ENCODE data around the gene DGKB. TPM values are rescaled to one million over a fixed set of nuclear protein-coding genes. Genes with fewer than 3 reads are reported as not detected.

Gene DGKB
- total and polyA plus RNA-seq, 2 experiments from 2014 or later, result 0.28 to 1.7 TPM

DNA sequence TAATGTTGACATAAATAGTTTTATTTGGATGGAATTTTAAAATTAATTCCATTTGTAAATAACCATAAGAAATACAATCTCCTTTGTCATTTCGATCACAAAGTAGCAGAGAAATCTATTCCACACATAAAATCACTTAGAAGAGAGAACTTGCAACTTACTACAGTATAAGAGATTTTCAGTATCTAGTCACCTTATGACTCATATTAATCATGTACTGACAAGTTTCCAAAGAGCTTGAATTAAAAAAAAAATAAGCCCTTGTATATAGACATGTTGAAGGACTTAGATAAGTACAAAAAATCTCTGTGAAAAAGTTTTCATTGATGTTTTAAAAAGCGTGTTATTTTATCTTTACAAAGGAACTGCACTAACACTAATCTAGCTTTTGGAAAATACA, 706.0 kb downstream of the DGKB start:
- Histone ChIP-seq H3K9me2 (replicated peaks; ENCODE audit: insufficient read depth) (no peaks in the 10 kb centered on the region), H3K27me3 (no peaks in the 10 kb centered on the region), H3K36me3 (replicated peaks; ENCODE audit: insufficient read depth, low read depth) (no peaks in the 10 kb centered on the region), H3K27ac (no peak overlapping the region), H3K4me3 (no peak overlapping the region), H2AFZ (no peak overlapping the region), H3K4me2 (no peak overlapping the region), H3K9me3 (ENCODE audit: low read depth) (no peaks in the 10 kb centered on the region), H3K4me1 (ENCODE audit: insufficient read depth) (no peaks in the 10 kb centered on the region), H3K79me2 (no peaks in the 10 kb centered on the region), H4K20me1 (ENCODE audit: insufficient read depth, poor library complexity, severe bottlenecking) (no peaks in the 10 kb centered on the region)
- WGBS (ENCODE audit: low lambda C conversion rate, missing lambda C conversion rate), result 77% methylated on average over 2 of the region's 2 CpGs
- TF ChIP-seq, protein P1, sequence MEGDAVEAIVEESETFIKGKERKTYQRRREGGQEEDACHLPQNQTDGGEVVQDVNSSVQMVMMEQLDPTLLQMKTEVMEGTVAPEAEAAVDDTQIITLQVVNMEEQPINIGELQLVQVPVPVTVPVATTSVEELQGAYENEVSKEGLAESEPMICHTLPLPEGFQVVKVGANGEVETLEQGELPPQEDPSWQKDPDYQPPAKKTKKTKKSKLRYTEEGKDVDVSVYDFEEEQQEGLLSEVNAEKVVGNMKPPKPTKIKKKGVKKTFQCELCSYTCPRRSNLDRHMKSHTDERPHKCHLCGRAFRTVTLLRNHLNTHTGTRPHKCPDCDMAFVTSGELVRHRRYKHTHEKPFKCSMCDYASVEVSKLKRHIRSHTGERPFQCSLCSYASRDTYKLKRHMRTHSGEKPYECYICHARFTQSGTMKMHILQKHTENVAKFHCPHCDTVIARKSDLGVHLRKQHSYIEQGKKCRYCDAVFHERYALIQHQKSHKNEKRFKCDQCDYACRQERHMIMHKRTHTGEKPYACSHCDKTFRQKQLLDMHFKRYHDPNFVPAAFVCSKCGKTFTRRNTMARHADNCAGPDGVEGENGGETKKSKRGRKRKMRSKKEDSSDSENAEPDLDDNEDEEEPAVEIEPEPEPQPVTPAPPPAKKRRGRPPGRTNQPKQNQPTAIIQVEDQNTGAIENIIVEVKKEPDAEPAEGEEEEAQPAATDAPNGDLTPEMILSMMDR (IDR thresholded peaks at IDR 0.05; ENCODE audit: poor library complexity), result no peak
- TF ChIP-seq EZH2phosphoT487 (IDR thresholded peaks at IDR 0.05; ENCODE audit: low read depth, severe bottlenecking, unreplicated experiment) (no peak), EZH2 (IDR thresholded peaks at IDR 0.05; ENCODE audit: borderline replicate concordance) (no peak)
- no peak for DNase-seq (ENCODE audit: low spot score)

DNA sequence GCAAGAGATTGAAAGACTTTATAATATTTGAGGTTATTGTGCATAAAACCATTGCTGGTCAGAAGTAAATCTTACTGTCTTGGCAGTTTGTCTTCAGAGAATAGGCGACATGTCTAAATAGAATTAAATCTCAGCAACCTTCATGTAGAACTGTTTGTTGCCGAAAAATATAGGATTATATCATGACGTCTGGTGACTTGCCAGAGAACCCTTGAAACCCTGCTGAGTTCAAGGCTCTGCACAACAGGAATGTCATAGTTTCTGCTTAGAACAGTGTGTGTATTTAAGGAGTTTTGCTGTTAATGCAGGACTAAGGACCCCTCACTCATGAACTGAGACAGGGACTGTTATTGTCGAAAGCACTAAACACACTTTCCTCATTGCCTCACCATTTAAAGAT, 706.7 kb downstream of the DGKB start:
- Histone ChIP-seq H3K9me2 (replicated peaks; ENCODE audit: insufficient read depth) (no peaks in the 10 kb centered on the region), H4K20me1 (ENCODE audit: insufficient read depth, poor library complexity, severe bottlenecking) (no peaks in the 10 kb centered on the region), H3K27ac (no peak overlapping the region), H2AFZ (no peak overlapping the region), H3K36me3 (replicated peaks; ENCODE audit: insufficient read depth, low read depth) (no peaks in the 10 kb centered on the region), H3K79me2 (no peaks in the 10 kb centered on the region), H3K4me1 (ENCODE audit: insufficient read depth) (no peaks in the 10 kb centered on the region), H3K4me2 (no peak overlapping the region), H3K27me3 (no peaks in the 10 kb centered on the region), H3K9me3 (ENCODE audit: low read depth) (no peaks in the 10 kb centered on the region), H3K4me3 (no peak overlapping the region)
- TF ChIP-seq EZH2phosphoT487 (IDR thresholded peaks at IDR 0.05; ENCODE audit: low read depth, severe bottlenecking, unreplicated experiment), result no peak
- TF ChIP-seq, protein P1 (IDR thresholded peaks at IDR 0.05; ENCODE audit: poor library complexity), result no peak
- TF ChIP-seq EZH2 (IDR thresholded peaks at IDR 0.05; ENCODE audit: borderline replicate concordance), result no peak
- 76% methylated on average over 4 of the region's 4 CpGs for WGBS (ENCODE audit: low lambda C conversion rate, missing lambda C conversion rate)
- DNase-seq (ENCODE audit: low spot score), result no peak

DNA sequence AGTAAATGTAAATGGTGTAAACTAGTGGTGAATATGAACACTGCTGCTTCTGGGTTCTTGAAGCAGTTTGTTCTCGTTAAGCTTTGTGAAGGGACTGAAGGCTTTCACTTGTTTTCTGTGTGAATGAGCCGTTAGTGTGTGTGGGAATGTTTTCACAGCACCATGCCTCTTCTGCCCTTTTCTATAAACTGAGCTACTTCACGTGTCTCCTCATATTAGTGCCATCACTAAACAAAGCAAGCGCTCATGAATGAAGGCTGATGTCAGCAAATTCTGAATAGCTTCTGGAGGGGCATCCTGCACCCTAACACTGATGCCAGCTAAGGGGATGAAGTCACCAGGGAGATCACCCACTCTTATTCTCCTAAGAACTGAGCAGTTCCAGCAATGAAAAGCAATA, 707.5 kb downstream of the DGKB start:
- Histone ChIP-seq H3K27ac (no peak overlapping the region), H3K79me2 (no peaks in the 10 kb centered on the region), H3K36me3 (replicated peaks; ENCODE audit: insufficient read depth, low read depth) (no peaks in the 10 kb centered on the region), H2AFZ (no peak overlapping the region), H3K4me2 (no peak overlapping the region), H3K4me1 (ENCODE audit: insufficient read depth) (no peaks in the 10 kb centered on the region), H3K4me3 (no peak overlapping the region), H4K20me1 (ENCODE audit: insufficient read depth, poor library complexity, severe bottlenecking) (no peaks in the 10 kb centered on the region), H3K9me3 (ENCODE audit: low read depth) (no peaks in the 10 kb centered on the region), H3K9me2 (replicated peaks; ENCODE audit: insufficient read depth) (no peaks in the 10 kb centered on the region), H3K27me3 (no peaks in the 10 kb centered on the region)
- 74% methylated on average over 4 of the region's 4 CpGs for WGBS (ENCODE audit: low lambda C conversion rate, missing lambda C conversion rate)
- no peak for TF ChIP-seq EZH2phosphoT487 (IDR thresholded peaks at IDR 0.05; ENCODE audit: low read depth, severe bottlenecking, unreplicated experiment)
- TF ChIP-seq, protein P1 (IDR thresholded peaks at IDR 0.05; ENCODE audit: poor library complexity), result no peak
- TF ChIP-seq EZH2 (IDR thresholded peaks at IDR 0.05; ENCODE audit: borderline replicate concordance), result no peak
- DNase-seq (ENCODE audit: low spot score), result no peak

DNA sequence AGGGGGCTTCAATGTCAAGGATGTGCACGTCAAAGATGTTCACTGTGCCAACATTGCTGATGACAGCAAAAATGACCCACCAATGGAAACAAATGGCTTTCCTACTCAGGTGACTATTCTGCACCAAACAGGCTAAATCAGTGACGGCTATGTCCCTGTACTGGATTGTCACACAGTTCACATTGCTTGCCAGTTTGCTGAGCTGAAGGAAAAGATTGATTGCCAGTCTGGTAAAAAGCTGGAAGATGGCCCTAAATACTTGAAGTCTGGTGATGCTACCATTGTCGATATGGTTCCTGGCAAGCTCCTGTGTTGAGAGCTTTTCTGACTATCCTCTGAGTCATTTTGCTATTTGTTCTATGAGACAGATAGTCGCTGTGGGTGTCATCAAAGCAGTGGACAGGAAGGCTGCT, 710.9 kb downstream of the DGKB start:
- DNase-seq (ENCODE audit: low spot score), result no peak
- no peak overlapping the region for H2AFZ ChIP-seq
- no peaks in the 10 kb centered on the region for H3K4me1 ChIP-seq (ENCODE audit: insufficient read depth)
- H3K27me3 ChIP-seq, result no peaks in the 10 kb centered on the region
- H3K27ac ChIP-seq, result no peak overlapping the region
- no peaks in the 10 kb centered on the region for H4K20me1 ChIP-seq (ENCODE audit: insufficient read depth, poor library complexity, severe bottlenecking)
- 91% methylated on average over 4 of the region's 4 CpGs for WGBS (ENCODE audit: low lambda C conversion rate, missing lambda C conversion rate)
- no peak overlapping the region for H3K4me2 ChIP-seq
- no peaks in the 10 kb centered on the region for H3K9me2 ChIP-seq (replicated peaks; ENCODE audit: insufficient read depth)
- H3K79me2 ChIP-seq, result no peaks in the 10 kb centered on the region
- no peaks in the 10 kb centered on the region for H3K9me3 ChIP-seq (ENCODE audit: low read depth)
- H3K4me3 ChIP-seq, result no peak overlapping the region
- no peaks in the 10 kb centered on the region for H3K36me3 ChIP-seq (replicated peaks; ENCODE audit: insufficient read depth, low read depth)
- TF ChIP-seq, protein P1 (IDR thresholded peaks at IDR 0.05; ENCODE audit: poor library complexity), result no peak
- TF ChIP-seq EZH2 (IDR thresholded peaks at IDR 0.05; ENCODE audit: borderline replicate concordance) (no peak), EZH2phosphoT487 (IDR thresholded peaks at IDR 0.05; ENCODE audit: low read depth, severe bottlenecking, unreplicated experiment) (no peak)
